HG03066 (cell line): ENCODE data around the gene SNCG.
"Not testable (repeated sequence)": the region's sequence is repeated elsewhere in the genome, so short reads cannot be mapped to it uniquely, and the experiment has no call there.

Experiments used
- ATAC-seq: cut with Tn5 transposase; IDR thresholded peaks from one replicate; pipeline ENCODE4 v1.9.1; 2021; ENCODE audit warnings: low read depth; ENCODE audit not compliant: unreplicated experiment

SNCG gene

GRCh38 chr10:86958116-86958900 is at the start of gene SNCG:
Gene SNCG (plus strand): TSS chr10:86958599. CDS start chr10:86958698, 99 bp downstream.
- no peak for ATAC-seq

DNA sequence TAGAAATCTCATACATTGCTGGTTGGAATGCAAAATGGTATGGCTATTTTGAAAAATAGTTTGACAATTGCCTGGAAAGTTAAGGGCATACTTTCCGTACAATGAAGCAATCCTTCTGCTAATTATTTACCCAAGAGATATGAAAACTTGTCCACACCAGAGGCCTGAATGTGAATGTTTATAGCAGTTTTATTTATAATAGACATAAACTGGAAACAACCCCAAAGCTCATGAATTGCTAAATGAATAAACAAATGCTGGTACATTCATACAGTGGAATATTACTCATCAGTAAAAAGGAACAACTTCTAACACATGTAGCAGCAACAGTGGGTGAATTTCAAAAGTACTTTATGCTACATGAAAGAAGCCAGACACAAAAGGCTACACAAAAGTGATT is 43.7 kb upstream of the SNCG start:
- ATAC-seq = no peak

GRCh38 chr10:86918022-86918471 is 40.4 kb upstream of the SNCG start:
- no peak for ATAC-seq

- no peak for ATAC-seq
These were observed 35.8 kb upstream of the SNCG start for GRCh38 chr10:86922553-86922961.

DNA sequence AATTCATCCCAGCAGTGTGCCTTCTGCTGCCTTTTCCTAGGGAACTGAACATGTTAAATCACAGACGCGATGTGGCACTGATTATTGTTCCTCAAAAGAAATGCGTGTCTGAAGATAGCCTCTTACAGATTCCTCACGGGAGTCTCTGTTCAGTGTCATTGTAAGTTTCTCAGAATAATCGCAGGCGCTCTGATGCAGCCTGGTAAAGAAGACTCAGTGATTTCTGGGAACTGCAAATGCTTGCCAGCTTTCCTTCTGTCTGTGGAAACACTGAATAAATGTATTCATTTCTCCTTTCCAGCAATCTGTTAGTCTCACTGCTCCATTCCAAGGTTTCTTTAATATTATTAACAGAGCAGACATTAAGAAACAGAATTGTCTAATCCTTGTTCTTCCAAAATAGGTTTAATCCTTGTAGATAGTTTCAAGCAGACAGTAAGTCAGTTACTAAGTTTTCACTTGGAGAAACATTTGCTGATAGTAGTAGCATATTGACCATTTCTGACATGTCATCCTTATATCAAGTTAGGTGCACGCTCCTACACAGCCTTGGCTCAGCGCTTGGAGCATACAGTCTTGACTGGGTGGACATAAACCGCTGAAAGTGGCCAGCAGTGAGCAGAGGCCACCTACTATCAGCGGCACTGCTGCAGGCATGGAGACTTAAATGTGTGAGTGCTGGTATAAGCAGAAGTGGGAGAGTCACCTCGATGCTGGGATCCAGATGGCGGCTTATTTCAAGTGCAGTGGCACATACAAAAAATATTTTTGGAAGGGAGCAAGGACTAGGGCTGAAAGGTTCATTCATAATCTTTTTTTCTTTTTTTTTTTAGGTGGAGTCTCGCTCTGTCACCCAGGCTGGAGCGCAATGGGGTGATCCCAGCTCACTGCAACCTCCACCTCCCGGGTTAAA is 28.7 kb upstream of the SNCG start:
- ATAC-seq = no peak

DNA sequence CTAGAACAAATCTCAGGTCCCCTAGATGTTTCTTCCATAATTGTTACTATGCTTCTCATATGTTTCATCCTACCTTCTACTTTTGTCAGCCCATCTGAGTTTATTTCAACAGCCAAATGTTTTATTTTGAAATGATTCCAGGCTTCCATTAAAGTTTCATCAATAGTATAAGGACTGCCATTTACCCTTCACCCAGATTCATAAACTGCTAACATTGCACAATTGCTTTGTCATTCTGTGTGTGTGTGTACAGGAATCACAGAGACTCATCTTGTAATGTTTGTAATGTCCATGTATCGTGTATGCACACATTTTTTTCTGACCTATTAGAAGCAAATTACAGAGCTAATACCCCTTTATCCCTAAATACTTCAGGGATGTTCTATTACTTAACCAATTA is 26.5 kb upstream of the SNCG start:
- ATAC-seq = no peak

DNA sequence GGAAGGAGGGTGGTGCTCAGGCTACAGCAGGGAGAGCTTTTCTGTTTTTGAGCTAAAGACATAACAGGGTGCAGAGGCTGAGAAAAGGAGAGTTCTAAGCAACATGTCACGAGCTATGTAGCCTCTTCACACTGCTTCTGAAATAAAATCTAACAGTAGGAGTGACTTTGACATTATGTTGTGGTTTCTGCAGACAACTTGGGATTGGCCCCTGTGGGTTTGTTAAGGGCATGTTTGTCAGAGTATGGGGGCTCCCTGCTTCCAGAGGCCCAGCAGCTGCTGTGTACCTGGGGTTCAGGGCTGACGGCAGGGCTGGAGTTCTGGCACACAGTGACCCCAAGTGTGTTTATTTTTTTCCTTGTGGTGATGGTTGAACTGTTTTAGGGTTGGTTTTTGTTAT is 25.7 kb upstream of the SNCG start:
- ATAC-seq = no peak

GRCh38 chr10:86934162-86934711 is 24.2 kb upstream of the SNCG start:
- ATAC-seq = not testable (repeated sequence)

DNA sequence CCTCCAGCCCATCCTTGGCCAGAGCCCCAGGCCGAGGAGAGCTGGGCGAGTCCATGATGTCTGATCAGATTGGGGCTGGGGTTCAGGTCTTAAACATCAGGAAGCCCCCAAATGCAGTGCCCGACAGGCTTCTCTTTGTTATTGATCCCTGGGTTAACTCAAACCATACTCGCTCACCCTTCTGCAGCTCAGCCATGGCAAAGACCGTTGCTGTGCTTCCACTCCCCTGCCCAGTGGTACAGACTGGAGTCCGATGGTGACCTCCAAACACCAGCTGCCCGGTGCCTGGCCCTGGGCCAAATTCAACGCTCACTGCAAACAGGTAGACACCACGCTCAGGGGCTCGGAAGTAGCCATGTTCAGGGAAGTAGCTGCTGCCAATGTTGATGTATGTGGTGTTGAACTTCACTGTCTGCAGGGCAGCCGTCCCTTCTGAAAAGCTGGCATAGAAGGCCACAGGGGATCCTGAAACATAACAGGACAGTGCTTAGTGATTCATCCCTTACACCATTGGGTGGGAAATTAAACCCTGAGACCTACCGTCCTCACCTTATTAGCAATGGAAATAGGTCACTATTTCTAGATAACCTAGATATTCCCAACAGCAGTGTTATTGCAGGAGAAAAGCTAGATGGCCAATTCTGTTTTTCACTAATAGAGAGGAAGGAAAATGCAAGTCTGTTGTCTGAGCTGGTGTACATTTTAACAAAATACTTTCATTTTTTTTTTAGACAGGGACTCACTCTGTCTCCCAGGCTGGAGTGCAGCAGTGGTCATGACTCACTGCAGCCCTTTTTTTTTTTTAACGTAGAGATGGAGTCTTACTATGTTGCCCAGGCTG is 21.5 kb upstream of the SNCG start:
- ATAC-seq = no peak

- ATAC-seq = no peak
These were observed 20.8 kb upstream of the SNCG start for GRCh38 chr10:86937502-86938154.

DNA sequence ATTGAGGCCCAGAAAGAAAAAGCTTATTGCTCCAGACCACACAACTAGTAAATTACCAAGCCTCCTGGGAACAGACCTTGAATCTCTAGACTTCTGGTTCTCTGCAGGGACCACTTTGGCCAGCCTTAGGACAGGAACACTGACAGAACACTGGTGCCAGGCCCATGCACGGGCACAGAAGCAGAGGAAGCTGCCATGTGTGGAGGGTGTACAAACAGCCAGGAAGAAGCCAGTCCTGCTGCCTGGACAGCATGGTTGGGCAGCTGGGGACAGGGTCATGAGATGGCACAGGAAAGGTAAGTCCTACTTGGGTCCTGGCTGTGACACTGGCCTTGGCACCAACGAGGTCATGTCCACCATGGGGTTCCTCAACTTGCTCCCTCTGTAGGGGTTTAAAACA is 20.1 kb upstream of the SNCG start:
- no peak for ATAC-seq

GRCh38 chr10:86940076-86940475 is 18.3 kb upstream of the SNCG start:
- ATAC-seq = not testable (repeated sequence)

DNA sequence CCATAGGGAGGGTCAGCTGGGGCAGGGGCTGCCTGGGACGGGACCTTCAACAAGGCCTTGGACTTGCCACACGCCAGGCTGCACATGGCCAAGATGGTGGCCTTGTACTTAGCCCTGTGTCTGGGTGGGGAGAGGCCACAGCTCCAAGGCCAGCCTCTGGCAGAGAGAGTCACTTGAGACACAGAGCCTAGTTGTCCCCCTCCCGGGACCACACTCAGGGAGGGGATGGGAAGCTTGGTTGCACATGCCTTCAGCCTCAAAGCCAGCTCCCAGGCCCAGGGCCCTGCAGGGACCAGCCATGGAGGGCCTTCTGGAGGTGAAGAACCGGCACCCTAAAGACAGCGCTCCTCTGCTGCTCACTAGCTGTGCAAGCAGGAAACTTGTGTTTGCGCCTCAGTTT is 17.7 kb upstream of the SNCG start:
- ATAC-seq = no peak

GRCh38 chr10:86941426-86941825 is 17.0 kb upstream of the SNCG start:
- ATAC-seq = no peak

GRCh38 chr10:86941991-86942421 is 16.4 kb upstream of the SNCG start:
- ATAC-seq = no peak

- ATAC-seq = no peak
These were observed 15.7 kb upstream of the SNCG start for GRCh38 chr10:86942441-86943315.

- ATAC-seq = no peak
These were observed 14.9 kb upstream of the SNCG start for GRCh38 chr10:86943316-86944030.

GRCh38 chr10:86944031-86944419 is 14.4 kb upstream of the SNCG start:
- no peak for ATAC-seq
